HepG2 (cell line): ENCODE measurements around the gene COQ4.

ENCODE experiments used
- KDM5A ChIP-seq: fragments of 200-600 bp; sonication (generic); IDR thresholded peaks from 2 replicates; pipeline ENCODE4 v1.7.0; 2018; ENCODE audit warnings: antibody characterized with exemption, mild to moderate bottlenecking, low read length, borderline replicate concordance
- NR2C2 ChIP-seq: sonication (generic); formaldehyde crosslinking; IDR thresholded peaks from 2 replicates; pipeline ENCODE4 v1.4.0; 2020; ENCODE audit warnings: missing genetic modification reagents, mild to moderate bottlenecking, moderate library complexity, borderline replicate concordance
- POLR2A ChIP-seq, 2 experiments: IDR thresholded peaks; 2 replicates each; pipeline ENCODE4 v1.6.1; 2011; ENCODE audit warnings: low read depth in 2 of 2, low read length in 2 of 2, mild to moderate bottlenecking in 1 of 2, moderate library complexity in 1 of 2; ENCODE audit not compliant: insufficient read depth in 1 of 2
- SUZ12 ChIP-seq: fragments of 150-350 bp; IDR thresholded peaks from 2 replicates; pipeline ENCODE4 v1.6.1; 2014; ENCODE audit warnings: low read depth, low read length
- TARDBP ChIP-seq: sonication (generic); formaldehyde crosslinking; IDR thresholded peaks from 2 replicates; pipeline ENCODE4 v1.8.0; 2022; ENCODE audit warnings: mild to moderate bottlenecking, missing genetic modification reagents
- ZNF766 ChIP-seq: sonication (generic); formaldehyde crosslinking; IDR thresholded peaks from 2 replicates; pipeline ENCODE4 v1.5.0; 2020; ENCODE audit warnings: missing genetic modification reagents, borderline replicate concordance
- TF ChIP-seq, protein P1 (sequence below): sonication (generic); formaldehyde crosslinking; IDR thresholded peaks from 2 replicates; pipeline ENCODE4 v1.5.0; 2020; ENCODE audit warnings: mild to moderate bottlenecking, missing genetic modification reagents, moderate library complexity
- TF ChIP-seq, protein P2 (sequence below): sonication (generic); formaldehyde crosslinking; IDR thresholded peaks from 2 replicates; pipeline ENCODE4 v1.4.0; 2020; ENCODE audit warnings: missing genetic modification reagents, low read depth, mild to moderate bottlenecking, borderline replicate concordance
- TF ChIP-seq, protein P3 (sequence below): IDR thresholded peaks from 2 replicates; pipeline ENCODE4 v1.6.1; 2012; ENCODE audit warnings: inconsistent platforms

DNA sequence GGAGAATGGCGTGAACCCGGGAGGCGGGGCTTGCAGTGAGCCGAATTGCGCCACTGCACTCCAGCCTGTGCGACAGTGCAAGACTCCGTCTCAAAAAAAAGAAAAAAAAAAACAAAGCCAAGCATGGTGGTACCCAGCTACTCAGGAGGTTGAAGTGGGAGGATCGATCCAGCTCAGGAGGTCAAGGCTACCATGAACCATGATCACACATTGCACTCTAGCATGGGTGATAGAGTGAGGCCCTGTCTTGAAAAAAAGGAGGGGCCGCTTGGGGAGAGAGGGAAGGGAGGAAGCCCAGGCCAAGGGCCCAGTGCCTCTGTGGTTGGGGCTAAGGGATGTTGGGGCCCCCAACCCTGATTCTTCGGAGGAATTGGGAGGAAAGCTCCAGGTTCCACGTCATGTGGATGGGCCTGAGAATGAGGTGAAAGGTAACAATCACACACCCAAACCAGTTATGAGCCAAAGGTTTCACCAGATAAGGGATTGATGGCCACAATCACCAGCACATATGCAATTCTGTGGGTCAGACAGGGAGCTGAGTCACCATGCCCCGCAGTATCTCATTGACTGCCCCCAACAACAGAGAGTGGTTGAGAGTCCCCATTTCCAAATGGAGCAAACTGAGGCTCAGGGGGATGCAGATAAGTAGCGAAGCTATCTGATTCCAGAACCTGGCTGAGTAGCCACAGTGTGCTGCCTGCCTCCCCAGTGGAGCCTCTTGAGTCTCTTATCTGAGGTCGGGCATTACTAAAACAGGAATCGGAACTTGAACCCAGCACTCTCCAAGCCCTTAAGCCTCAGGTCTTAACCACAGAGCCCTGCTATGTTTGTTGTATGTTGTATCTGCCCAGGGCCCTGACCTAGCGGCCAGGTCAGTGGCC, 26.1 kb upstream of the COQ4 start:
- 0 out of 2 replicates have a peak, but pooled peaks have one; percentile 32 for TF ChIP-seq ZNF766
- TF ChIP-seq KDM5A, result no peak
- TF ChIP-seq NR2C2 (CRISPR knock-in tag), result peak; percentile 65
- TF ChIP-seq, protein P1, sequence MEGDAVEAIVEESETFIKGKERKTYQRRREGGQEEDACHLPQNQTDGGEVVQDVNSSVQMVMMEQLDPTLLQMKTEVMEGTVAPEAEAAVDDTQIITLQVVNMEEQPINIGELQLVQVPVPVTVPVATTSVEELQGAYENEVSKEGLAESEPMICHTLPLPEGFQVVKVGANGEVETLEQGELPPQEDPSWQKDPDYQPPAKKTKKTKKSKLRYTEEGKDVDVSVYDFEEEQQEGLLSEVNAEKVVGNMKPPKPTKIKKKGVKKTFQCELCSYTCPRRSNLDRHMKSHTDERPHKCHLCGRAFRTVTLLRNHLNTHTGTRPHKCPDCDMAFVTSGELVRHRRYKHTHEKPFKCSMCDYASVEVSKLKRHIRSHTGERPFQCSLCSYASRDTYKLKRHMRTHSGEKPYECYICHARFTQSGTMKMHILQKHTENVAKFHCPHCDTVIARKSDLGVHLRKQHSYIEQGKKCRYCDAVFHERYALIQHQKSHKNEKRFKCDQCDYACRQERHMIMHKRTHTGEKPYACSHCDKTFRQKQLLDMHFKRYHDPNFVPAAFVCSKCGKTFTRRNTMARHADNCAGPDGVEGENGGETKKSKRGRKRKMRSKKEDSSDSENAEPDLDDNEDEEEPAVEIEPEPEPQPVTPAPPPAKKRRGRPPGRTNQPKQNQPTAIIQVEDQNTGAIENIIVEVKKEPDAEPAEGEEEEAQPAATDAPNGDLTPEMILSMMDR (CRISPR knock-in tag), result no peak
- TF ChIP-seq, protein P2, sequence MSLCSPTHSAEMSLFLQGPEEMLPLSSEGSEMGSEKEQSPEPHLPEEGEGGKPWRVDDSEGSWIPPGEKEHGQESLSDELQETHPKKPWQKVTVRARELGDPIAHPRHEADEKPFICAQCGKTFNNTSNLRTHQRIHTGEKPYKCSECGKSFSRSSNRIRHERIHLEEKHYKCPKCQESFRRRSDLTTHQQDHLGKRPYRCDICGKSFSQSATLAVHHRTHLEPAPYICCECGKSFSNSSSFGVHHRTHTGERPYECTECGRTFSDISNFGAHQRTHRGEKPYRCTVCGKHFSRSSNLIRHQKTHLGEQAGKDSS (CRISPR knock-in tag), result no peak
- TF ChIP-seq, protein P3, sequence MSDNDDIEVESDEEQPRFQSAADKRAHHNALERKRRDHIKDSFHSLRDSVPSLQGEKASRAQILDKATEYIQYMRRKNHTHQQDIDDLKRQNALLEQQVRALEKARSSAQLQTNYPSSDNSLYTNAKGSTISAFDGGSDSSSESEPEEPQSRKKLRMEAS, result no peak; the same call in 1 of the 2 replicates
- TF ChIP-seq TARDBP (CRISPR knock-in tag), result 0 out of 2 replicates have a peak, but pooled peaks have one; percentile 44
- no peak for TF ChIP-seq SUZ12
- no peak for TF ChIP-seq POLR2A (IDR thresholded peaks at IDR 0.05; ENCODE audit: insufficient read depth in 1 of 2, low read depth in 2 of 2, low read length in 2 of 2)
